ENCODE results near the gene CATSPER1.

DNA sequence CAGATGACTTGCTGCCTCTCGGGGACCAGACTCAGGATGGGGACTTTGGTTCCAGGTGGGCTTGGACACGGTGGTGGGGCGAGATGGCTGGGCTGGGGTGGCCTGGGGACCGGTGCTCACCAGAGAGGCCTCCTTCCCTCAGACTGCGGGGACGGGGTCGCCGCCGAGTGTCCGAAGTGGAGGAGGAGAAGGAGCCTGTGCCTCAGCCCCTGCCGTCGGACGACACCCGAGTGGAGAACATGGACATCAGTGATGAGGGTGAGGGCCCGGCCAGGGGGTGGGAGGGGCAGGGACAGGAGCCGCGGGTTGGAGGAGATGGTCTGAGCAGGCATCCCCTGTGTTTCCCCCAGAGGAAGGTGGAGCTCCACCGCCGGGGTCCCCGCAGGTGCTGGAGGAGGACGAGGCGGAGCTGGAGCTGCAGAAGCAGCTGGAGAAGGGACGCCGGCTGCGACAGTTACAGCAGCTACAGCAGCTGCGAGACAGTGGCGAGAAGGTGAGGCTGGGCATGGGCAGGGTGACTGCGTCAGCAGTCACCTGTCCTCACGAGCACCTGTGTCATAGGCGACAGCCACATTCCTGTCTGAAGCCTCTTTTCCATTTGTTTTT is 58.8 kb downstream of the CATSPER1 start:
- TF ChIP-seq, protein P1, sequence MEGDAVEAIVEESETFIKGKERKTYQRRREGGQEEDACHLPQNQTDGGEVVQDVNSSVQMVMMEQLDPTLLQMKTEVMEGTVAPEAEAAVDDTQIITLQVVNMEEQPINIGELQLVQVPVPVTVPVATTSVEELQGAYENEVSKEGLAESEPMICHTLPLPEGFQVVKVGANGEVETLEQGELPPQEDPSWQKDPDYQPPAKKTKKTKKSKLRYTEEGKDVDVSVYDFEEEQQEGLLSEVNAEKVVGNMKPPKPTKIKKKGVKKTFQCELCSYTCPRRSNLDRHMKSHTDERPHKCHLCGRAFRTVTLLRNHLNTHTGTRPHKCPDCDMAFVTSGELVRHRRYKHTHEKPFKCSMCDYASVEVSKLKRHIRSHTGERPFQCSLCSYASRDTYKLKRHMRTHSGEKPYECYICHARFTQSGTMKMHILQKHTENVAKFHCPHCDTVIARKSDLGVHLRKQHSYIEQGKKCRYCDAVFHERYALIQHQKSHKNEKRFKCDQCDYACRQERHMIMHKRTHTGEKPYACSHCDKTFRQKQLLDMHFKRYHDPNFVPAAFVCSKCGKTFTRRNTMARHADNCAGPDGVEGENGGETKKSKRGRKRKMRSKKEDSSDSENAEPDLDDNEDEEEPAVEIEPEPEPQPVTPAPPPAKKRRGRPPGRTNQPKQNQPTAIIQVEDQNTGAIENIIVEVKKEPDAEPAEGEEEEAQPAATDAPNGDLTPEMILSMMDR (IDR thresholded peaks at IDR 0.05 in 8 of 11, conservative IDR thresholded peaks at IDR 0.05 in 3 of 11): no peak
- no peak for TF ChIP-seq POLR2A (IDR thresholded peaks at IDR 0.05)
- peak in 1 of 3 donors; percentile 45 for TF ChIP-seq POLR2AphosphoS5 (IDR thresholded peaks at IDR 0.05)
